ENCODE measurements around the gene GHR. TPM values are rescaled to one million over a fixed set of nuclear protein-coding genes. Genes with fewer than 3 reads are reported as not detected.

The GHR gene
- total and polyA plus RNA-seq, 2 of the 8 experiments (the other 6 are each of a cell fraction or from before 2014, with no cell fraction given): 0.15 to 0.19 TPM

GRCh38 chr5:42611437-42611836 lies 188.2 kb downstream of the GHR start:
- no peaks in the 10 kb centered on the region for H3K27me3 ChIP-seq (replicated peaks in 1 of 4; ENCODE audit: control insufficient read depth in 3 of 4, extremely low read depth in 1 of 4, insufficient read depth in 3 of 4, low read length in 3 of 4)
- no peak overlapping the region for H3K9ac ChIP-seq (replicated peaks in 1 of 4; ENCODE audit: extremely low read depth in 1 of 4, low read depth in 3 of 4, low read length in 3 of 4)
- H2BK20ac ChIP-seq (ENCODE audit: low read length): no peak overlapping the region
- no peak overlapping the region for H3K4ac ChIP-seq (replicated peaks; ENCODE audit: insufficient read length, low read depth, low read length)
- H2BK120ac ChIP-seq (replicated peaks; ENCODE audit: low read depth, low read length): no peak overlapping the region
- no peaks in the 10 kb centered on the region for H3K23me2 ChIP-seq (ENCODE audit: low read depth, low read length)
- no peak overlapping the region for H2BK15ac ChIP-seq (ENCODE audit: low read length)
- no peak overlapping the region for H2BK12ac ChIP-seq (ENCODE audit: low read depth, low read length)
- H3K4me2 ChIP-seq (ENCODE audit: insufficient read depth in 1 of 2, low read depth in 2 of 2, low read length in 2 of 2): no peak overlapping the region
- H3K27ac ChIP-seq (ENCODE audit: low read depth, low read length): no peak overlapping the region
- H3K18ac ChIP-seq (ENCODE audit: extremely low read depth, low read length): no peak overlapping the region
- H3K4me3 ChIP-seq (ENCODE audit: extremely low read depth in 1 of 4, insufficient read depth in 2 of 4, low read depth in 3 of 4, low read length in 4 of 4): no peak overlapping the region
- no peaks in the 10 kb centered on the region for H3K36me3 ChIP-seq (ENCODE audit: control insufficient read depth in 2 of 4, insufficient read depth in 4 of 4, low read length in 3 of 4)
- no peak overlapping the region for H2AK5ac ChIP-seq (ENCODE audit: low read depth, low read length)
- H2BK5ac ChIP-seq (ENCODE audit: low read depth, low read length): no peak overlapping the region
- DNase-seq (ENCODE audit: low read depth in 1 of 2, low spot score in 2 of 2) (no peak), FAIRE-seq (no peak)
- H3K9me3 ChIP-seq (ENCODE audit: insufficient read depth in 2 of 2, low read depth in 1 of 2, low read length in 1 of 2): no peaks in the 10 kb centered on the region
- no peak overlapping the region for H4K5ac ChIP-seq (ENCODE audit: insufficient read length, low read depth, low read length)
- H3K23ac ChIP-seq (ENCODE audit: insufficient read length): no peak overlapping the region
- no peaks in the 10 kb centered on the region for H3K79me2 ChIP-seq (ENCODE audit: control insufficient read depth in 1 of 2, insufficient read depth in 2 of 2, low read length in 2 of 2)
- no peak overlapping the region for H3K56ac ChIP-seq (replicated peaks; ENCODE audit: insufficient read length, low read depth, low read length)
- 87% methylated on average over 1 of the region's 1 CpG; no CpG with 5 or more reads in 1 of the 2 experiments for WGBS, 2 experiments (ENCODE audit: extremely low coverage in 1 of 2, insufficient coverage in 1 of 2, insufficient read length in 1 of 2, insufficient replicate concordance in 2 of 2, low coverage in 1 of 2, low lambda C conversion rate in 2 of 2, missing lambda C conversion rate in 1 of 2)
- H2AFZ ChIP-seq (ENCODE audit: low read length): no peak overlapping the region
- ChIA-PET POLR2A (ENCODE audit: partially characterized antibody) (no interaction called here), CTCF (ENCODE audit: partially characterized antibody) (interaction anchor here (1.3 kb wide), 1 partner anchor 28 kb away, joined by 3 read pairs; no protein-coding TSS in a partner anchor)
- no peaks in the 10 kb centered on the region for H3K4me1 ChIP-seq (replicated peaks in 1 of 4; ENCODE audit: control insufficient read depth in 3 of 4, insufficient read depth in 4 of 4, low read length in 3 of 4)
- H3K79me1 ChIP-seq (ENCODE audit: low read depth, low read length): no peaks in the 10 kb centered on the region
- no peak overlapping the region for H4K91ac ChIP-seq (replicated peaks; ENCODE audit: insufficient read length, low read length)
- H3K14ac ChIP-seq (ENCODE audit: insufficient read length): no peak overlapping the region
- H4K8ac ChIP-seq (ENCODE audit: extremely low read depth, insufficient read depth, low read length): no peak overlapping the region
- no peaks in the 10 kb centered on the region for H4K20me1 ChIP-seq (replicated peaks in 1 of 2; ENCODE audit: control insufficient read depth in 1 of 2, insufficient read depth in 2 of 2, low read length in 2 of 2)
- TF ChIP-seq POU5F1 (IDR thresholded peaks at IDR 0.05; ENCODE audit: low read depth, low read length) (no peak), SP4 (IDR thresholded peaks at IDR 0.05; ENCODE audit: low read length) (no peak), TBP (IDR thresholded peaks at IDR 0.05; ENCODE audit: low read depth, low read length) (no peak), HDAC6 (IDR thresholded peaks at IDR 0.05; ENCODE audit: low read depth, low read length) (no peak), SRF (IDR thresholded peaks at IDR 0.05; ENCODE audit: low read depth, low read length) (no peak), CTCF (IDR thresholded peaks at IDR 0.05; ENCODE audit: control extremely low read depth in 1 of 3, insufficient read depth in 1 of 3, low read depth in 1 of 3, low read length in 3 of 3) (no peak), TEAD4 (IDR thresholded peaks at IDR 0.05; ENCODE audit: low read depth, low read length) (no peak), SP2 (IDR thresholded peaks at IDR 0.05; ENCODE audit: low read length) (no peak), RBBP5 (IDR thresholded peaks at IDR 0.05; ENCODE audit: borderline replicate concordance, low read depth, low read length) (no peak), GTF2F1 (IDR thresholded peaks at IDR 0.05; ENCODE audit: borderline replicate concordance, low read depth, low read length) (no peak), SIX5 (IDR thresholded peaks at IDR 0.05; ENCODE audit: low read depth, low read length) (no peak), HDAC2 (IDR thresholded peaks at IDR 0.05; ENCODE audit: borderline replicate concordance in 1 of 2, low read depth in 2 of 2, low read length in 2 of 2) (no peak), NRF1 (IDR thresholded peaks at IDR 0.05; ENCODE audit: low read depth, low read length) (no peak)

Measured in H1 (cell line).